Ureter (tissue), 1 donor: Measurements from ENCODE around the gene ZNF546. TPM values are rescaled to one million over a fixed set of nuclear protein-coding genes. Genes with fewer than 3 reads are reported as not detected.

Experiments
- DNase-seq: peaks from one replicate; pipeline ENCODE4 v3.0.0-alpha.2; 2020; ENCODE audit warnings: low spot score
- total RNA-seq: library from RNA; stranded (reverse); gene quantifications from one replicate; pipeline ENCODE4 v1.2.4, GENCODE V29; 2023
- donor health status: DM: yes; HTN: yes; CAD: no.

Gene ZNF546
- total RNA-seq, 1 donor from 2014 or later: 7.9 TPM

DNA sequence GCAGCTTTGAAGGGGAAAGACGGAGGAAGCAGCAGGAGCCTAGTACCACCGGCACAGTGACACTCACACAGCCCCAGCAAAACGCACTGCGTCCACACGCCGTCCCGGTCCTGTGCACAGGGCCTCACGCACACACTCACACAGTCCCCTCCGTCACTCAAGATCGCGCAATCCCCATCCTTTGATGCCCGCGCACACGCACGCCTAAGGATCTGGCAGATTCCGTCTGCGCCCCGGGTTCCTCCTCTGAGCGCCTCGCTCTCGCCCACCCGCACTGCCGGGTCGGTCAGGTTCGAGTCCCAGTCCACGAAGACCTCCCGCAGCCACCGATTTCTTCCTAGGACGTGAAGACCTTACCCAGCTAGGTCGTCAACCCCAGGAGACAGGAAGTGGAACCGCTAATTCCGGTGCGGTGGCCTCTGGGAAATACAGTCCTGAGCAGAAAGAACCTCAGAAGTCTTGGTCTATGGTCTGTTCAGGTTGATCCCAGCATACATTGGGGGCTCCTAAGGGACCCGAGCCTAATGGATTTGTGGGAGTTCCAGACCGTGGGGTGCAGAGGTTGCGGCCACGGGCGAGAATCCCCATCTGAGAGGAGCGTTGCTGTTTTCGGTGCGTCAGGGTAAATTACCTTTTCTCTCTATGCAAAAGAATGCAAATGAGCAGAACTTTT, 59.1 kb downstream of the ZNF546 start, which contains the start of gene ZNF780B:
TSS of gene ZNF780B (minus strand) at position 400 of the 673 bp plus-strand sequence. CDS start 5,899 bp downstream, outside the sequence.
- peak; percentile 64 for DNase-seq

DNA sequence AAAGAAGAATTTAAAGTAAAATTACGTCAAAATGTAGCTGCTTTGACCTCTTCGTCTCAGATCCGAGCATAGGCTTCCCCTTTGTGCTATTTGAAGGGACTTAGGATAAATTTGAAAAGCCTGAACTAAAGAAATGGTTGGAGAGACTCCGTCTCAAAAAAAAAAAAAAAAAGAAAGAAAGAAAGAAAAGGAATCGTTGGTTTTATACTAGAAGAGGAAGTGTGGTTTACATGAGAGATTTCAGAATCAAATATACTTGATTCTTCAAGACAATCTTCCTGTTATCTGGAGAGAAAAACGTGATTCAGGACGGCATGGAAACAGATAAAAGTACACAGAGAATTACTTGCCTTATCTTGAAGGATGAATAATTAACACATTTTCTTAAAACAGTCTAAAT, 59.6 kb downstream of the ZNF546 start:
- no peak for DNase-seq

DNA sequence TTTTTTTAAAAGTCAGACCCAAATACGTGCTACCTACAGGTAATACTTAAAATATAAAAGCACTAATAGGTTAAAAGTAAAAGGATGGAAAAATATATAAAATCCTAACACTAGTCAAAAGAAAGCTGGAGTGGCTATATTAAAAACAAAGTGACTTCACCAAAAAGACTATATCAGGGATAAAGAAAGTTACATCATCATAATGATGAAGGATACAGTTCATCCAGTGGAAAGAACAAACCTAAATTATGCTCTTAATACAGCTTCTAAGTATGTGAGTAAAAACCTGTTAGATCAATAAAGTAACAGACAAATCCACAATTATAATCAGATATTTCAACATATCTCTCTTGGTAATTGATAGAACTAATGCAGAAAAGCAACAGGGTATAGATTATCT, 60.3 kb downstream of the ZNF546 start:
- DNase-seq: no peak

GRCh38 chr19:40059624-40060023, 62.8 kb downstream of the ZNF546 start:
- DNase-seq: no peak

GRCh38 chr19:40070058-40070457, 73.2 kb downstream of the ZNF546 start:
- DNase-seq: no peak

Other genes with a start within 250 kb of the ZNF546 start
- gene LEUTX, start 218.2 kb upstream of the ZNF546 start, total RNA-seq: not detected
- 19.7 TPM for gene DYRK1B, start 162.9 kb upstream of the ZNF546 start, total RNA-seq
- gene FBL, start 150.7 kb upstream of the ZNF546 start, total RNA-seq: 311 TPM
- 37.0 TPM for gene FCGBP, start 62.4 kb upstream of the ZNF546 start, total RNA-seq
- gene PSMC4, start 25.9 kb upstream of the ZNF546 start, total RNA-seq: 97.6 TPM
- gene ZNF780B, start 59.2 kb downstream of the ZNF546 start, total RNA-seq: 38.2 TPM
- 31.3 TPM for gene ZNF780A, start 93.9 kb downstream of the ZNF546 start, total RNA-seq
- gene MAP3K10, start 194.4 kb downstream of the ZNF546 start, total RNA-seq: 14.4 TPM
- gene TTC9B, start 221.3 kb downstream of the ZNF546 start, total RNA-seq: not detected
- not detected for gene CCNP, start 229.6 kb downstream of the ZNF546 start, total RNA-seq